ENCODE data around the gene DRC3. TPM values are rescaled to one million over a fixed set of nuclear protein-coding genes. Genes with fewer than 3 reads are reported as not detected.

Gene DRC3
- total RNA-seq, 1 experiment from 2014 or later, result not detected

GRCh38 chr17:18021372-18021771, 48.7 kb downstream of the DRC3 start:
- no peak for DNase-seq (ENCODE audit: low spot score)

DNA sequence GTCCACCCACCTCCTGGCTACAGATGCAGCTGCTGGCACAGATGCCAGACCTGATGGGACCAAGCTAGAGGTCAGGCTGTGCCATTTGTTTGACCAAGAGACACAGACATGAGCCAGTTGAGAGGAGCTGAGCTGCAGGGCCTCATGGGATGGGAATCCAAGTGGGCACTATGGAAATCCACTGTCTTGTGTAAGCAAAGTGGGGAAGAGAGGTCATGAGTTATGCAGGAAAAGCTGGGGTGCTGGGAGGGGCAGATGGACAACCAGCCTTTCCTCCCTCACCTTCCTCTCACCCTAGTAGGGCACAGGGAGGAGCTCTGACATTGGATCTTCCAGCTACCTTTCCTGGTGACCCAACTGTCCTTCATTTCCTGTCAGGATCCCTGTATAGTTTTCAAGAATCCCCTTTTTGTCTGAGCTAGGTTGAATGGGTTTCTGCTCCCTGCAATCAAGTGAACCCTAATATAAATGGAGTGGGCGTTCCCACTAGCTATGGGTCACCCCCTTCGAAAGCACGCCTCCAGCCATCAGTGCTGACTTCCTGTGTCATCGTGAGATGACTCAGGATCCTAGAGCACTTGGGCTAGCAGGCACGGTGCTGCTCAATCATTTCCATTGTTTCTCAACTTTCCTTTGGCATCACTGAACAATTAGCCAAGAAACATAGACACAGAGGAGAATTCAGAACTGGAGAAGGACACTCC, 52.7 kb downstream of the DRC3 start:
- DNase-seq (ENCODE audit: low spot score), result peak; percentile 47

- DNase-seq (ENCODE audit: low spot score), result peak; percentile 88
Observed at GRCh38 chr17:18025945-18026776, 53.5 kb downstream of the DRC3 start.

DNA sequence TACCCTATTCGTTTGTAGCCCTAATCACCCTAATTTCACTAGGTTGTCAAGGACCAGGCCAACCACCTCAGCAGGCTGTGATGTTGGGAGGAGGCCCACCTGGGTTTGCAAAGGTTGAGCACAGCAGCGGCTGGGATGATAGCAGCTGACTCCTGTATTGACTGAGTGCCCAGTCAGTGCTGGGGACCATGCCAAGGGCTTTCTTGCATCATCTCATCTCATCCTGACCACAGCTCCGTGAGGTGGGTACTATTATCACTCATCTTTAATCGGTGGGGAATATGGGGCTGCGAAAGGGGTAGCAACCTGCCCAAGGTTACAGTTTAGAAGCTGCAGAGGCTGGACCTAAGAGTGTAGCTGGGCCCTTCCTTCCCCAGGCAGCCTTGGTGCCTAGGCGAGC, 54.6 kb downstream of the DRC3 start:
- DNase-seq (ENCODE audit: low spot score), result no peak

- DNase-seq (ENCODE audit: low spot score), result no peak
Observed at GRCh38 chr17:18028114-18028951, 55.7 kb downstream of the DRC3 start.

- DNase-seq (ENCODE audit: low spot score), result no peak
Observed at GRCh38 chr17:18028952-18029540, 56.4 kb downstream of the DRC3 start.

DNA sequence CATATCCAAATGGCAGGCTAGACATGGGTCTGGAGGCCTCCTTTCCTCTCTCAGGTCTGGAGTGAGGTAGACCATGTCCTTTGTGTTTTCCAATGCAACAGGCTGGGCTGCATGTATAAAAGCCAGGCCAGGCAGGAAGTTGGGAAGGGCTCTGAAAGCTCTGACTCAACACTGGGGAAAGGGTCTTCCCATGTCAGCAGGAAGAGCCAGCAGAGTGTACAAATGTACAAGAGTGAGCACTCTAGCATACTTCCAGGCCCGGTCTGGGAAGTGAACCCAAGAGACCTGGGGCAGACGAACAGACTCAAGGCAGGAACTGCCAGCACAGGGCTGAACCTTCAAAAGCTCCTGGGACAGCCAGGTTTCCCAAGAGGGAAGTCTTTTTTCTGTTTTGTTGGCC, 59.3 kb downstream of the DRC3 start:
- DNase-seq (ENCODE audit: low spot score), result no peak

DNA sequence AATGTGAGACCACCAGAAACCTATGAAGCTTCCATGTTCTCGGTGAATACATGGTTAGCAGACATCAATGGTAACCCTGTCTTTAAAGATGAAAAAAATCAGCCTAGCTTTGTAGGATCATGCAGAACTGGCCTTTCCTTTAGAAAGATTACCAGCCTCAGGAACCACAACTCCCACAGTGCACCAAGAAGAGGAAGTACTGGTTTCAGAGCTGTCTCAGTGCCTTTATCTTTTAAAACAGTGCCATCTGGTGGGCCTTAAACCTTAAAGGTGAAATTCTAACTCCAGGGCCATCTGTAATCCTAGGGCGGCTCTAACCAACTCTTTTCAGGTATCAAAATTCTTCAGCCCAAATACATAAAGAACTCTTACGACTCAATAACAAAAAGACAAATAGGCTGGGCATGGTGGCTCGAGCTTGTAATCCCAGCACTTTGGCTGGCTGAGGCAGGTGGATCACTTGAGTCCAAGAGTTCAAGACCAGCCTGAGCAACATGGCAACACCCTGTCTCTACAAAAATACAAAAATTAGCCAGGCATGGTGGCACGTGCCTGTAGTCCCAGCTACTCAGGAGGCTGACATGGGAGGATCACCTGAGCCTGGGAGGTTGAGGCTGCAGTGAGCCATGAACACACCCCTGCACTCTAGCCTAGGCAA, 60.9 kb downstream of the DRC3 start:
- peak; percentile 82 for DNase-seq (ENCODE audit: low spot score)

GRCh38 chr17:18035704-18036103, 63.0 kb downstream of the DRC3 start:
- no peak for DNase-seq (ENCODE audit: low spot score)

GRCh38 chr17:18037486-18037885, 64.8 kb downstream of the DRC3 start:
- no peak for DNase-seq (ENCODE audit: low spot score)

DNA sequence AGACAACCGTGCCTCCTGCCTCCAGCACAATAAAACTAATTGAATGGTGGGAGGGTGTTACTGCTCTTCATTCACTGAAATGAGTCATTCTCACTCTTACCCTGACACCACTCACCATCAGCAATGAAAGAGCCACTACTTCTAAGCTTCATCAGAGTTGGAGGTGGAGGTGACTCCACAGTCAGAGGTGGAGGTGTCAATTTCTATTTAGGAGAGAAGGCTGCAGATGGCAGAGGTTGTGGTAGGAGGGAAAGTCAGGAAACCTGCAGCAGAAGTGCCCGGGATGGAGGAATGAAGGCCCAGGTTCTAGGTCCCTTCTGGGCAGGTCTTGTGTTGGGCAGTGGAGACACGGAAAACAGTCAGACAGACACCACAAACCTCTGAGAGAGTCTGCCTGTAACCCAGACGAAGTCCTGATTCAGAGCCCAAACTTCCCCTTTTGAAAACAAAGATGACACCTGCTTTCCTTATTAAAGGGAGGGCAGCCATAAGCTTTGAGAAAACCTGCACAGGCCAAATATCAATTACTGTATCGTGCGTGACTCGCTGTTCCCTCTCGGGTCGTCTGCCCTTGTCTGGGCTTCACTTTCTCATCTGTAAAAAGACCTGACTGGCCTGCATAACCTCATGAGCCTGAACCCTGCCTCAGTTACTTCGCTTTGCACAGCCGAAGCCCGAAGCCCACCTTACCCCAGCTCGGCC, 65.6 kb downstream of the DRC3 start:
- DNase-seq (ENCODE audit: low spot score), result no peak

GRCh38 chr17:18038861-18039534, 66.3 kb downstream of the DRC3 start, which contains the start of the genes ATPAF2 and GID4:
Gene ATPAF2 (minus strand): TSS chr17:18039168. CDS start chr17:18039013, 155 bp downstream.
Gene GID4 (plus strand): TSS chr17:18039408. CDS start chr17:18039465, 57 bp downstream.
- DNase-seq (ENCODE audit: low spot score), result peak; percentile 97

DNA sequence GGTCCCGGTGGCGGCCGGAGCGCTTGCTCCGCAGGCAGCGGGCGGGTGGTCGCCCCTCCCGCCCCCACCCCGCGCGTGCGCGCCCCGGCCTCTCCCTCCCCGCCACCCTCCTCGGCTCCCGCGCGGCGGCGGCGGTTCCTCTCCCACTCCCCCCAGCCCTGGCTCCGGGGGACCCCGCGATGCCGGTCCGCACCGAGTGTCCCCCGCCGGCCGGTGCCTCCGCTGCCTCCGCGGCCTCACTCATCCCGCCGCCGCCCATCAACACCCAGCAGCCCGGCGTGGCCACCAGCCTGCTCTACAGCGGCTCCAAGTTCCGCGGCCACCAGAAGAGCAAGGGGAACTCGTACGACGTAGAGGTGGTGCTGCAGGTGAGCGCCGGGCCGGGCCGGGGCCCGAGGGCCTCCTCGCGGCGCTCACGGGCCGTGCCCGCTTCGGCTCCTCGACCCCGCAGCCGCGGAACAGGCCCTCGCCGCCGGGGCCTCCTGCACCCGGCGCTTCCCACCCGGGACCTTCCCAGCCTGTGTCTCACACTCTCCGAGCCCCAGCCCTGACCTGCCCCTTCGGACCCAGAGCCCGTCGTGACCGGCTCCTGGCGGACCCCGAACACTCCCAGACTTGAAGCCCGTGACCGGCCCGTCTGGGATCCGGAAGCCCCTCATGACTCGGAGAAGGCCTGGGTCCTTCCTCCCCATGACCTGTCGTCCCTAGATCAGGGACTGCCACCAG, 67.0 kb downstream of the DRC3 start:
- no peak for DNase-seq (ENCODE audit: low spot score)

DNA sequence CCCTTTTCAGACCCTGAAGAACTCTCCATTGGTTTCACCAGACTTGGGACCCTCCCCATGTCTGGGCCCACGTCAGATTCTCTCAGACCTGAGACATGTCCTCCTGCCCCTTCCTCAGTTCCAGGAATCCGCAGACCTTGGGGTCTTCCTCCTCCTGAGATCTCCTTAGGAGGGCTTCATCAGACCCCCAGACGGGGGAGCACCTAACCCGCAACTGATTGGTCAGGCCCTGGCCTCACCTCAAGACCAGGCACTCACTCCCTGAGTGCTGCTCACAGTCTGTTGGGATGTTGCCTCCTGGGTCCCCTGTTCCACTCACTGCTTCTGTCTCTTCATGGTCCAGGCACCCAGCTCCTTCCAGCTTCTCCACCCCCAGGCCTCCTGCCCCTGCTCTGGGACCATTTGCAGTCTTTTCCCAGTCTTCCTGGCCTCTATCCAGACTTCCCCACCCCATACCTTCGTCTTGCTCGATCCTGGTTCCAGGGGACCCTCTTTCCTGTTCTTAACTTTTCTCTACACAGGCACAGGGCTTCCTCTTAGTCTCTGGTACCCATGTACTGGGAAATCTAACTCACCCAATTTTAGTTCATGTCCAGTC, 67.7 kb downstream of the DRC3 start:
- no peak for DNase-seq (ENCODE audit: low spot score)

DNA sequence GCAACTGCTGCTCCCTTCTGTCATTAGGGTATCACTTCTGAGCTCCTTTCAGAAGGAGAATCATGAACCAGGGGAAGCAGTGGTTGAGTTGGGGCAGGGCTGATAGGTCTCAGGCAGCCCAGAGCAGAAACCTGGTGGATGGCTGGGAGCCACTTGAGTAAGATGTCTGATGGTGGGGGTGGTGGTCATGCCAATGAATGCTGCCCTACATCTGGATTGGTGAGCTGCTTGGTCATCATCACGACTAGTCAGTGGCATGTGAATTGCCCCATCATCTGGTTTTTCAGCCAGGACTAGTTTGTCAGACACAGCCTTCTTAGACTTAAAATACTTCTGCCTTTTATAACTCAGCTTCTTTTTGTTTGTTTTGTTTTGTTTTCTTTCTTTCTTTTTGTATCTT, 69.1 kb downstream of the DRC3 start:
- no peak for DNase-seq (ENCODE audit: low spot score)

- DNase-seq (ENCODE audit: low spot score), result no peak
Observed at GRCh38 chr17:18042983-18043382, 70.3 kb downstream of the DRC3 start.

- no peak for DNase-seq (ENCODE audit: low spot score)
Observed at GRCh38 chr17:18043491-18043890, 70.8 kb downstream of the DRC3 start.

DNA sequence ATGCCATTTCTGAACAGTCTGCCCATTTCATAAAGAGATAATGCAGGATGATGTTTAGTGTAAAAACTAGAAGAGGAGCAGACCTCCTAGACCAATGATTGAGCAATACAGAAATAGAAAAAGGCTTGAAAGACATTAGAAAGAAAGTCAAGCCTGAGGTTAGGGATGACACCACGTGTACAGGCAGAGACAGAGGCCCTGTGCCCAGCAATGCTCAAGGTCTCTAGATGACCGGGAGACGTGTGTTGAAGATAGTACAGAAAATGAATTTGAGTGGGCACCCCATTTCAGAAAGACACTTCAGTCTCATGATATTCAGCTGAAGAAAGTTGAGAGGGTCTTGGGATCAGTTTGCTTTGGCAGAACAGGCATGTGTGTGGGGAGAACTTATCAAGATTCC, 71.9 kb downstream of the DRC3 start:
- no peak for DNase-seq (ENCODE audit: low spot score)

All from H4 (cell line).